ENCODE data around the gene POLA2.

GRCh38 chr11:65341856-65342255, 80.1 kb downstream of the POLA2 start:
- TF ChIP-seq EZH2 (IDR thresholded peaks at IDR 0.05; ENCODE audit: borderline replicate concordance, low read depth, low read length, severe bottlenecking), result no peak
- no peak for TF ChIP-seq FOS (IDR thresholded peaks at IDR 0.05; ENCODE audit: borderline replicate concordance, insufficient read depth, low read length)

Measured in endothelial cell of umbilical vein (primary cell).